K562 (cell line): Measurements from ENCODE around the gene RBP3. TPM values are rescaled to one million over a fixed set of nuclear protein-coding genes. Genes with fewer than 3 reads are reported as not detected.

Experiments
- ATAC-seq: fragments of 200-7000 bp; cut with Tn5 transposase; 3 replicates; pipeline ENCODE4 v1.9.1; 2020; ENCODE audit warnings: moderate library complexity
- BruUV-seq: library from RNA; stranded (reverse); fragments of 400-500 nt; replicated peaks from 2 replicates; lab custom pipeline; 2021; lab: Mats Ljungman, UMichigan
- CTCF ChIA-PET: fragments of 300-600 bp; formaldehyde crosslinking; extraction: SDS; loops from one replicate; lab custom pipeline; 2021; ENCODE audit warnings: low intra/inter-chr PET ratio; lab: Yijun Ruan, JAX
- POLR2A ChIA-PET: fragments of 300-600, 350-650 bp; sonication (Branson Sonifier 250); formaldehyde crosslinking; extraction: SDS; loops from one replicate; lab custom pipeline; 2021; ENCODE audit warnings: antibody characterized with exemption, inconsistent platforms; lab: Yijun Ruan, JAX
- DNase-seq, 4 experiments: peaks; one replicate each; pipeline versions ENCODE4 v3.0.0 to v3.0.0-alpha.2; 2011 to 2018; ENCODE audit warnings: low spot score in 3 of 4, mixed read lengths in 3 of 4; ENCODE audit errors: extremely low read depth in 1 of 4
- FAIRE-seq: peaks from 2 replicates; lab custom pipeline; 2011; peaks lifted over from hg19 to GRCh38; lab: Jason Lieb, UNC
- H2AFZ ChIP-seq: 2 replicates; pipeline ENCODE4 v1.6.0; 2011; ENCODE audit warnings: low read depth, low read length, control low read depth, inconsistent platforms
- H3K27ac ChIP-seq: fragments of 200-600 bp; 3 replicates; pipeline ENCODE4 v1.8.0; 2011; ENCODE audit warnings: low read depth, mild to moderate bottlenecking, control low read depth, inconsistent platforms, low read length, moderate library complexity, mixed read lengths; ENCODE audit errors: extremely low read depth
- H3K27me3 ChIP-seq, 2 experiments: fragments of 300-600 bp in 1 of 2; 2 replicates in 1 of 2; 3 replicates in 1 of 2; pipeline versions ENCODE4 v1.6.0 to v1.8.0; 2011; ENCODE audit warnings: inconsistent platforms in 2 of 2, low read length in 2 of 2, mild to moderate bottlenecking in 1 of 2, mixed read lengths in 1 of 2, moderate library complexity in 1 of 2; ENCODE audit not compliant: control insufficient read depth in 2 of 2, insufficient read depth in 2 of 2
- H3K36me3 ChIP-seq: fragments of 300-600 bp; 3 replicates; pipeline ENCODE4 v1.8.0; 2011; ENCODE audit warnings: mild to moderate bottlenecking, low read length, inconsistent platforms; ENCODE audit not compliant: control insufficient read depth, insufficient read depth
- H3K4me1 ChIP-seq, 2 experiments: fragments of 200-600 bp in 1 of 2; replicated peaks in 1 of 2; 2 replicates in 1 of 2; 3 replicates in 1 of 2; pipeline versions ENCODE4 v1.5.1 to v1.8.0; 2011; ENCODE audit warnings: inconsistent platforms in 2 of 2, low read length in 2 of 2, mild to moderate bottlenecking in 1 of 2, mixed read lengths in 1 of 2, moderate library complexity in 1 of 2; ENCODE audit not compliant: control insufficient read depth in 2 of 2, insufficient read depth in 2 of 2
- H3K4me2 ChIP-seq: 2 replicates; pipeline ENCODE4 v1.6.1; 2011; ENCODE audit warnings: low read length, control low read depth, inconsistent platforms, mixed read lengths; ENCODE audit not compliant: insufficient read depth
- H3K4me3 ChIP-seq: fragments of 200-600 bp; sonication (generic), shearing (Covaris generic); 2 replicates; pipeline ENCODE4 v1.5.1; 2016; ENCODE audit warnings: control low read depth, inconsistent platforms
- H3K79me2 ChIP-seq: fragments of 200-600 bp; 3 replicates; pipeline ENCODE4 v1.8.0; 2011; ENCODE audit warnings: low read length, inconsistent platforms; ENCODE audit not compliant: control insufficient read depth, insufficient read depth
- H3K9ac ChIP-seq, 2 experiments: 2 replicates each; pipeline versions ENCODE4 v1.6.0 to v1.6.1; 2011; ENCODE audit warnings: low read depth in 2 of 2, low read length in 2 of 2, control low read depth in 1 of 2, inconsistent platforms in 1 of 2, mild to moderate bottlenecking in 1 of 2, mixed read lengths in 1 of 2; ENCODE audit not compliant: insufficient read depth in 1 of 2
- H3K9me1 ChIP-seq: one replicate; pipeline ENCODE4 v1.6.0; 2011; ENCODE audit warnings: inconsistent platforms, mild to moderate bottlenecking, low read length, moderate library complexity; ENCODE audit not compliant: control insufficient read depth, insufficient read depth
- H3K9me3 ChIP-seq: replicated peaks from 2 replicates; pipeline ENCODE4 v1.5.1; 2011; ENCODE audit warnings: low read depth, low read length, inconsistent platforms; ENCODE audit not compliant: control insufficient read depth, insufficient read depth
- H4K20me1 ChIP-seq: replicated peaks from 2 replicates; pipeline ENCODE4 v1.6.1; 2011; ENCODE audit warnings: low read length, inconsistent platforms, mixed read lengths; ENCODE audit not compliant: control insufficient read depth, insufficient read depth
- BRD9 ChIP-seq: fragments of 450-650 bp; IDR thresholded peaks from 2 replicates; pipeline ENCODE4 v1.6.1; 2018; ENCODE audit warnings: low read depth; ENCODE audit not compliant: partially characterized antibody
- CC2D1A ChIP-seq: fragments of 450-650 bp; IDR thresholded peaks from 2 replicates; pipeline ENCODE4 v1.6.1; 2017; ENCODE audit warnings: mild to moderate bottlenecking
- CSDE1 ChIP-seq, 2 experiments: fragments of 450-650 bp; IDR thresholded peaks; 2 replicates each; pipeline ENCODE4 v1.6.1; 2016; ENCODE audit warnings: mild to moderate bottlenecking in 1 of 2
- FOXM1 ChIP-seq, 2 experiments: fragments of 450-650 bp in 1 of 2; sonication (generic) in 1 of 2; formaldehyde crosslinking in 1 of 2; IDR thresholded peaks; 2 replicates each; pipeline versions ENCODE4 v1.6.1 to v1.9.0; 2017 to 2022; ENCODE audit warnings: low read depth in 2 of 2, mild to moderate bottlenecking in 2 of 2, missing genetic modification reagents in 1 of 2, moderate library complexity in 1 of 2
- NR3C1 ChIP-seq: sonication (generic); formaldehyde crosslinking; IDR thresholded peaks from 2 replicates; pipeline ENCODE4 v1.8.1; 2022; ENCODE audit warnings: missing genetic modification reagents
- STAT5B ChIP-seq: fragments of 250-450 bp; sonication (Bioruptor Pico); IDR thresholded peaks from 2 replicates; pipeline ENCODE4 v1.8.0; 2021; ENCODE audit warnings: mild to moderate bottlenecking, inconsistent platforms
- ZNF133 ChIP-seq: fragments of 250-450 bp; sonication (Bioruptor Pico); IDR thresholded peaks from 2 replicates; pipeline ENCODE4 v1.4.0; 2020; ENCODE audit warnings: mild to moderate bottlenecking
- ZNF778 ChIP-seq: fragments of 450-650 bp; formaldehyde crosslinking; IDR thresholded peaks from 2 replicates; pipeline ENCODE4 v1.4.0; 2020; ENCODE audit warnings: mild to moderate bottlenecking, moderate library complexity
- ZNF780A ChIP-seq: fragments of 250-450 bp; sonication (Bioruptor Pico); IDR thresholded peaks from 2 replicates; pipeline ENCODE4 v1.5.0; 2021; ENCODE audit warnings: mild to moderate bottlenecking
- WGBS: fragments of 100-300 bp; shearing (Covaris generic); methylation state at CpG from one replicate; pipeline ENCODE4 v1.1.6; 2016; ENCODE audit warnings: low coverage, mixed read lengths; ENCODE audit not compliant: insufficient coverage; ENCODE audit errors: missing lambda C conversion rate; 5-methylcytosine and 5-hydroxymethylcytosine counted together
- in situ Hi-C: fragments of 300-500 bp; cut with MboI; formaldehyde crosslinking; loops from 4 replicates; pipeline ENCODE4 v1.15.0; 2018; ENCODE audit warnings: inconsistent platforms, mixed read lengths
- intact Hi-C: fragments of 100-400 bp; cut with micrococcal nuclease; formaldehyde crosslinking; loops from 2 replicates; pipeline ENCODE4 v1.14.2; 2022
- polyA plus RNA-seq, 8 experiments: library from polyadenylated mRNA; depleted of rRNA in 4 of 8; stranded (reverse) in 5 of 8; unstranded in 3 of 8; fragments of >200 nt; fragmentation: Nextera tagmentation in 2 of 8; fragmentation: Illumina TruSeq in 1 of 8; extraction: Ambion mirVana in 2 of 8; extraction: Trizol in 1 of 8; gene quantifications; 2 replicates each; pipeline versions ENCODE4 v1.2.1 to v1.2.3, GENCODE V29; 2011 to 2014; ENCODE audit warnings: inconsistent platforms in 1 of 8, missing spikeins in 1 of 8
- total RNA-seq, 7 experiments: library from RNA; depleted of rRNA in 6 of 7; stranded (reverse); fragments of >200 nt in 6 of 7; fragmentation: Illumina TruSeq in 2 of 7; extraction: Trizol in 2 of 7; gene quantifications; 2 replicates each; pipeline versions ENCODE4 v1.2.1 to v1.2.3, GENCODE V29; 2011 to 2021; ENCODE audit warnings: low replicate concordance in 1 of 7
- TF ChIP-seq, protein P1 (sequence below): fragments of 450-650 bp; IDR thresholded peaks from 2 replicates; pipeline ENCODE4 v1.6.1; 2017; ENCODE audit warnings: antibody characterized with exemption
- TF ChIP-seq, protein P2 (sequence below): fragments of 250-450 bp; sonication (Bioruptor Pico); IDR thresholded peaks from 2 replicates; pipeline ENCODE4 v1.4.0; 2020
- TF ChIP-seq, protein P3 (sequence below): fragments of 250-450 bp; sonication (Bioruptor Pico); IDR thresholded peaks from 2 replicates; pipeline ENCODE4 v1.8.0; 2021; ENCODE audit warnings: borderline replicate concordance, mild to moderate bottlenecking, moderate library complexity; ENCODE audit not compliant: poor library complexity, severe bottlenecking

Gene RBP3
- total and polyA plus RNA-seq, 9 of the 15 experiments (the other 6 are each of a cell fraction or from before 2014, with no cell fraction given) = not detected

DNA sequence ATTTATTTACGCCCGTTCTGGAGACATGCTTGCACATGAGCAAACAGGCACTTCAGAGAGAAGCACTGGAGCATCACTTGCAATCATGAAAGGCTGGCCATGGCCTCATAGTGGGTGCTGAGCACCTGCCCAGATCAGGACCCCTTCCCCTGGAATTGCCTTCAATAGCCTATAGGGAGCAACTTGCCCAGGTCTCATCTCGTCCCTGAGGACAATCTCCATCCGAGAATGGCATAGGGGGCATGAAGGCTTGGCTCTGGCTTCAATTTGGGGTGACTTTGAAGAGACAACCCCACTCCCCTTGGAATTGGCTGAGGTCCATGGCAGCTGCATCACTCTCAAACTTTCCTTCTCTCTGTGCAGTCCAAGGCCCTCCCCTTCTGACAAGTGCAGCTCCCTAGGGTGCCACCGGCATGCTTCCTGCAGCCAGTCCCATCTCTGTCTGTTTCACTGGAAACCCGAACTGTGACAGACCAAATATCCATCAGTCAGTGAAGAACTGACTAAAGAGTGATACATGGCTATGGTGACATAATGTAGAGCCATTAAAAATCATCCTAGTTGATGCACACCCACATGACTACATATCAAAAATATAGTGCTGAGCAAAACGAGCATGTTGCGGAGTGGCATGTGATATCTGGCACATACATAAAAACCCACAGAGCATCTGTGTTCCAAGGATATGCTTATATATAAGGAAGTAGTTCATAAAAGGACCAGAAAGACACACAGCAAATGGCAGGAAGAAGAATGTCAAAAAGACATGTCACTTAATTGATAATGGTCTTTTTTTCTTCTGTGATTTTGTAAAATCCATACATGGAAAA is 13.5 kb upstream of the RBP3 start:
- H3K79me2 ChIP-seq = no peaks in the 10 kb centered on the region
- intact Hi-C loops (no loop called here), in situ Hi-C loops (no loop called here)
- H3K4me1 ChIP-seq = peaks cover 24 to 35% of the 10 kb centered on the region in 2 experiments
- 42% methylated on average over 8 of the region's 8 CpGs for WGBS
- POLR2A ChIA-PET = interaction anchor here (0.7 kb wide), 2 partner anchors 30 to 259 kb away, joined by 3 read pairs; no protein-coding TSS in a partner anchor
- DNase-seq = no peak
- H3K27ac ChIP-seq = no peak overlapping the region
- CTCF ChIA-PET = no interaction called here
- no peak overlapping the region for H3K4me2 ChIP-seq
- FAIRE-seq = no peak
- H3K9me1 ChIP-seq = no peaks in the 10 kb centered on the region
- no peaks in the 10 kb centered on the region for H3K36me3 ChIP-seq
- ATAC-seq = no peak
- H3K4me3 ChIP-seq = no peak overlapping the region
- no peak overlapping the region for H3K9ac ChIP-seq
- no peak overlapping the region for H2AFZ ChIP-seq
- no TSS peak for BruUV-seq
- no peak for TF ChIP-seq NR3C1 (CRISPR knock-in tag)
- TF ChIP-seq FOXM1 (IDR thresholded peaks at IDR 0.05; ENCODE audit: low read depth) = no peak
- no peak for TF ChIP-seq FOXM1 (CRISPR knock-in tag; IDR thresholded peaks at IDR 0.05; ENCODE audit: low read depth)
- TF ChIP-seq, protein P1, sequence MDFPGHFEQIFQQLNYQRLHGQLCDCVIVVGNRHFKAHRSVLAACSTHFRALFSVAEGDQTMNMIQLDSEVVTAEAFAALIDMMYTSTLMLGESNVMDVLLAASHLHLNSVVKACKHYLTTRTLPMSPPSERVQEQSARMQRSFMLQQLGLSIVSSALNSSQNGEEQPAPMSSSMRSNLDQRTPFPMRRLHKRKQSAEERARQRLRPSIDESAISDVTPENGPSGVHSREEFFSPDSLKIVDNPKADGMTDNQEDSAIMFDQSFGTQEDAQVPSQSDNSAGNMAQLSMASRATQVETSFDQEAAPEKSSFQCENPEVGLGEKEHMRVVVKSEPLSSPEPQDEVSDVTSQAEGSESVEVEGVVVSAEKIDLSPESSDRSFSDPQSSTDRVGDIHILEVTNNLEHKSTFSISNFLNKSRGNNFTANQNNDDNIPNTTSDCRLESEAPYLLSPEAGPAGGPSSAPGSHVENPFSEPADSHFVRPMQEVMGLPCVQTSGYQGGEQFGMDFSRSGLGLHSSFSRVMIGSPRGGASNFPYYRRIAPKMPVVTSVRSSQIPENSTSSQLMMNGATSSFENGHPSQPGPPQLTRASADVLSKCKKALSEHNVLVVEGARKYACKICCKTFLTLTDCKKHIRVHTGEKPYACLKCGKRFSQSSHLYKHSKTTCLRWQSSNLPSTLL = no peak
- TF ChIP-seq, protein P2, sequence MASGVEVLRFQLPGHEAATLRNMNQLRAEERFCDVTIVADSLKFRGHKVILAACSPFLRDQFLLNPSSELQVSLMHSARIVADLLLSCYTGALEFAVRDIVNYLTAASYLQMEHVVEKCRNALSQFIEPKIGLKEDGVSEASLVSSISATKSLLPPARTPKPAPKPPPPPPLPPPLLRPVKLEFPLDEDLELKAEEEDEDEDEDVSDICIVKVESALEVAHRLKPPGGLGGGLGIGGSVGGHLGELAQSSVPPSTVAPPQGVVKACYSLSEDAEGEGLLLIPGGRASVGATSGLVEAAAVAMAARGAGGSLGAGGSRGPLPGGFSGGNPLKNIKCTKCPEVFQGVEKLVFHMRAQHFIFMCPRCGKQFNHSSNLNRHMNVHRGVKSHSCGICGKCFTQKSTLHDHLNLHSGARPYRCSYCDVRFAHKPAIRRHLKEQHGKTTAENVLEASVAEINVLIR = no peak
- no peak for TF ChIP-seq STAT5B
- no peak for TF ChIP-seq ZNF780A (CRISPR knock-in tag)
- TF ChIP-seq ZNF133 (CRISPR knock-in tag) = no peak
- TF ChIP-seq ZNF778 (CRISPR knock-in tag) = no peak
- TF ChIP-seq BRD9 = no peak
- TF ChIP-seq CSDE1 (IDR thresholded peaks at IDR 0.05) = no peak
- TF ChIP-seq, protein P3, sequence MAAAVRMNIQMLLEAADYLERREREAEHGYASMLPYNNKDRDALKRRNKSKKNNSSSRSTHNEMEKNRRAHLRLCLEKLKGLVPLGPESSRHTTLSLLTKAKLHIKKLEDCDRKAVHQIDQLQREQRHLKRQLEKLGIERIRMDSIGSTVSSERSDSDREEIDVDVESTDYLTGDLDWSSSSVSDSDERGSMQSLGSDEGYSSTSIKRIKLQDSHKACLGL (CRISPR knock-in tag) = no peak
- no peak for TF ChIP-seq CC2D1A
- H3K9me3 ChIP-seq = no peaks in the 10 kb centered on the region
- H3K27me3 ChIP-seq = no peaks in the 10 kb centered on the region; a peak in 1 of 5 replicates
- no peaks in the 10 kb centered on the region for H4K20me1 ChIP-seq
